ENCODE results near the gene AK9. TPM values are rescaled to one million over a fixed set of nuclear protein-coding genes. Genes with fewer than 3 reads are reported as not detected.

AK9 gene
- total and polyA plus RNA-seq, 2 experiments from 2014 or later = 10.1 to 15.2 TPM

- H3K36me3 ChIP-seq (replicated peaks; ENCODE audit: insufficient read depth, low read depth) = no peaks in the 10 kb centered on the region
- no peaks in the 10 kb centered on the region for H3K27me3 ChIP-seq
- 82% methylated on average over 6 of the region's 6 CpGs for WGBS (ENCODE audit: low lambda C conversion rate, missing lambda C conversion rate)
- no peaks in the 10 kb centered on the region for H4K20me1 ChIP-seq (ENCODE audit: insufficient read depth, poor library complexity, severe bottlenecking)
- DNase-seq (ENCODE audit: low spot score) = no peak
- no peak overlapping the region for H3K4me3 ChIP-seq
- H2AFZ ChIP-seq = no peak overlapping the region
- H3K9me3 ChIP-seq (ENCODE audit: low read depth) = no peaks in the 10 kb centered on the region
- H3K79me2 ChIP-seq = no peaks in the 10 kb centered on the region
- TF ChIP-seq EZH2phosphoT487 (IDR thresholded peaks at IDR 0.05; ENCODE audit: low read depth, severe bottlenecking, unreplicated experiment) (no peak), CTCF (IDR thresholded peaks at IDR 0.05; ENCODE audit: poor library complexity) (no peak), EZH2 (IDR thresholded peaks at IDR 0.05; ENCODE audit: borderline replicate concordance) (no peak)
- no peak overlapping the region for H3K27ac ChIP-seq
- no peaks in the 10 kb centered on the region for H3K9me2 ChIP-seq (replicated peaks; ENCODE audit: insufficient read depth)
- H3K4me2 ChIP-seq = no peak overlapping the region
- H3K4me1 ChIP-seq (ENCODE audit: insufficient read depth) = no peaks in the 10 kb centered on the region
Measured at GRCh38 chr6:109515781-109516409, 175.1 kb downstream of the AK9 start.

GRCh38 chr6:109514946-109515345, 176.1 kb downstream of the AK9 start:
- H3K79me2 ChIP-seq = no peaks in the 10 kb centered on the region

GRCh38 chr6:109513571-109514071, 177.4 kb downstream of the AK9 start:
- H3K4me3 ChIP-seq = no peak overlapping the region
- WGBS (ENCODE audit: low lambda C conversion rate, missing lambda C conversion rate) = 74% methylated on average over 2 of the region's 2 CpGs
- no peak overlapping the region for H3K27ac ChIP-seq
- no peaks in the 10 kb centered on the region for H3K27me3 ChIP-seq
- DNase-seq (ENCODE audit: low spot score) = no peak
- H3K4me2 ChIP-seq = no peak overlapping the region
- no peaks in the 10 kb centered on the region for H3K9me3 ChIP-seq (ENCODE audit: low read depth)
- no peak overlapping the region for H2AFZ ChIP-seq
- no peak for TF ChIP-seq EZH2phosphoT487 (IDR thresholded peaks at IDR 0.05; ENCODE audit: low read depth, severe bottlenecking, unreplicated experiment)
- TF ChIP-seq EZH2 (IDR thresholded peaks at IDR 0.05; ENCODE audit: borderline replicate concordance) = no peak
- TF ChIP-seq CTCF (IDR thresholded peaks at IDR 0.05; ENCODE audit: poor library complexity) = no peak
- no peaks in the 10 kb centered on the region for H3K36me3 ChIP-seq (replicated peaks; ENCODE audit: insufficient read depth, low read depth)
- H3K4me1 ChIP-seq (ENCODE audit: insufficient read depth) = no peaks in the 10 kb centered on the region
- no peaks in the 10 kb centered on the region for H3K9me2 ChIP-seq (replicated peaks; ENCODE audit: insufficient read depth)
- no peaks in the 10 kb centered on the region for H4K20me1 ChIP-seq (ENCODE audit: insufficient read depth, poor library complexity, severe bottlenecking)
- no peaks in the 10 kb centered on the region for H3K79me2 ChIP-seq

More at GRCh38 chr6:109514946-109515345, 176.1 kb downstream of the AK9 start:
- H3K27me3 ChIP-seq = no peaks in the 10 kb centered on the region
- no peak for DNase-seq (ENCODE audit: low spot score)
- no peaks in the 10 kb centered on the region for H3K36me3 ChIP-seq (replicated peaks; ENCODE audit: insufficient read depth, low read depth)
- no peak overlapping the region for H2AFZ ChIP-seq
- 81% methylated on average over 3 of the region's 3 CpGs for WGBS (ENCODE audit: low lambda C conversion rate, missing lambda C conversion rate)
- no peak overlapping the region for H3K4me2 ChIP-seq
- no peak for TF ChIP-seq EZH2 (IDR thresholded peaks at IDR 0.05; ENCODE audit: borderline replicate concordance)
- no peak for TF ChIP-seq EZH2phosphoT487 (IDR thresholded peaks at IDR 0.05; ENCODE audit: low read depth, severe bottlenecking, unreplicated experiment)
- no peak for TF ChIP-seq CTCF (IDR thresholded peaks at IDR 0.05; ENCODE audit: poor library complexity)
- no peak overlapping the region for H3K4me3 ChIP-seq
- H3K9me3 ChIP-seq (ENCODE audit: low read depth) = no peaks in the 10 kb centered on the region
- no peak overlapping the region for H3K27ac ChIP-seq
- H3K4me1 ChIP-seq (ENCODE audit: insufficient read depth) = no peaks in the 10 kb centered on the region
- no peaks in the 10 kb centered on the region for H3K9me2 ChIP-seq (replicated peaks; ENCODE audit: insufficient read depth)
- no peaks in the 10 kb centered on the region for H4K20me1 ChIP-seq (ENCODE audit: insufficient read depth, poor library complexity, severe bottlenecking)

Measured in hepatocyte (in vitro differentiated cells).